ENCODE measurements around the gene MEGF11.

Gene MEGF11

GRCh38 chr15:66044837-66045236, 208.7 kb downstream of the MEGF11 start:
- FAIRE-seq (no peak), DNase-seq (ENCODE audit: insufficient read length, low spot score) (no peak)

DNA sequence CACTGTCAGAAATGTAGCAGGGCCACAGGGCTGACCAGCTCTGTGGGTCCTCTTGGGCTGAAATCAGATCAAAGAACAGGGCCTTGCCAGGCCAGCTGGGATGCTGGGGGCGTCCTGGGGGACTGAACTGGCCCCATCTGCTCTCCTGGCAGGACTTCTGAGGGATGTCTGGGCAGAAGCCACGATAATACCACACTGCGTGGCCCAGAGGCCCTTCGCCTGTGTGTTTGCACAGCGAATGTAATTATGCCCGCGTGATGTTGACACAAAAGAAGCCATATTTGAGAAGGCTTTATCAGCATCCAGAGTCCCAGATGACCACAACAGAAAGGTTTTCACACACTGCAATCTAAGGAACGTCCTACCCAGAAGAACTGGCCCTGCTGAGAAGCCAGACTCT, 210.3 kb downstream of the MEGF11 start:
- FAIRE-seq: no peak

DNA sequence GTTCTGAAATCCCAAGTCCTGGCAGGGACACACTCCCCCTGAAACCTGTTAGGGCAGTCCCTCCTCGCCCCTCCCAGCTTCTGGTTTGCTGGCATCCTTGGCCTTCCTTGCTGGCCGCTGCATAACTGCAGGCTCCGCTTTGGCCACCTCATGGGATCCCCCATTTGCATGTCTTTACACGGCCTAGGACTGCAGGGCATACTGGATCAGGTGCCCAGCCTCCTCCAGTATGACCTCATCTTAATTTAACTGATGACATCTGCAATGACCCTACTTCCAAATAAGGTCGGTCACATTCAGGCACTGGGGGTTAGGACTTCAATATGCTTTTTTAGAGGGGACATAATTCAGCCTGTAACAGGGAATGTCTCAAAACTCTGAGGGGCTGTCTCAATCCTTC, 210.9 kb downstream of the MEGF11 start:
- no peak for DNase-seq (ENCODE audit: insufficient read length, low spot score)
- FAIRE-seq: no peak

More for the DNA sequence above, 210.3 kb downstream of the MEGF11 start:
- DNase-seq (ENCODE audit: insufficient read length, low spot score): no peak

- DNase-seq (ENCODE audit: insufficient read length, low spot score): no peak
- FAIRE-seq: no peak
Measured at GRCh38 chr15:66041276-66041675, 212.3 kb downstream of the MEGF11 start.

- FAIRE-seq: no peak
- no peak for DNase-seq (ENCODE audit: insufficient read length, low spot score)
Measured at GRCh38 chr15:66040211-66040892, 213.2 kb downstream of the MEGF11 start.

GRCh38 chr15:66039117-66039871, 214.3 kb downstream of the MEGF11 start:
- DNase-seq (ENCODE audit: insufficient read length, low spot score) (peak; percentile 19), FAIRE-seq (no peak)

DNA sequence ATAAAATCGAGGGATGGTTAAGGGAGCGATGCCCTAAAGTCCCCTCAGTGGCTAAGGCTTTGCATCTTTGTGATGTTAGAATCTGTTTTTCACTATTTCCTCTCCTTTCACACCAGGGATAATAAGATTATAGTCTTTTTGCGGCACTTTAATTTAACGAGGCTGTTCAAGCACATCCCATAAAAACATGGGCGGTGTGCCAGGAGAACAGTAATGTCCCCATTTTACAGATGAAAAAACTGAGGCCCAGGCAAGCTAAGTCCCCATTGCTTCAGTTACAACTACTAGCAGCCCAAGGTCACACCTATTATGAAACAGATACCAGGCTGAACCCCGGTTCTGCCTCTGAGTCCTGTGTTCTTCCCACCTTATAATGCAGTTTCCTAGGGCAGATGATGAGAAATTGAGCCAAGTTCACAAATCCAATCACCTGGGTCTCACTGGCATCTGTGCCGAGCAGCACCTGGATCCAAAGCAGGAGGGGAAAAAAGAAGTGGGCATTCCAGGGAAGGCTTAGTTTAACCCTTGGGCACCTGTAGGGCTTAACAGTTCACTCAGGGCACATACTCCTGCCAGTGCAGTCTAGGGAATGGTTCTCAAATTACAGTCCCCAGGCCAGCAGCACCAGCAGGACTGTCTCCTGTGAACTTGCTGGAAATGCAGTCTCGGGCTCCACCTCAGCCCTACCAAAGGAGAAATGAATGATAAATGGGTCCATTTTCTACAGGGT, 215.0 kb downstream of the MEGF11 start:
- DNase-seq (ENCODE audit: insufficient read length, low spot score) (no peak), FAIRE-seq (no peak)

DNA sequence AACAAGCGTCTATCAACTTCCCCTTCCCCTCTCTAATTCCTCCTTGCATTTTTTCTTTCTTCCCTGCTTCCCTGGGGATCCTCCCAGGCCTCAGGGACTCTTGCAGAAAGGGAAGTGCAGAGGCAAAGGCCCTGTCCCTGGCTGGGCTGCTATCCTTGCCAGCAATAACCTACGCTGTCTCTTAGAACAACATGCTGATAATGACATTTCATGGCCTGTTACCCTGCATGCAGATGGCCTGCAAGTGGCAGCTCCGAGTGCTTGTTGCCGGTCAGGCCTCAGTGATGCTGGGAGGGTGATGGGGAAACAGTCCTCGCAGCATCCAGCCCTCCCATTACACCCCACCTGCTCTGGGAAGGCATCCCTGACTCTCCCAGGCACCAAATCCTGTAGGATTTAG, 216.7 kb downstream of the MEGF11 start:
- DNase-seq (ENCODE audit: insufficient read length, low spot score): no peak
- FAIRE-seq: no peak

- DNase-seq (ENCODE audit: insufficient read length, low spot score): no peak
- FAIRE-seq: no peak
Measured at GRCh38 chr15:66035901-66036300, 217.6 kb downstream of the MEGF11 start.

GRCh38 chr15:66033143-66033542, 220.4 kb downstream of the MEGF11 start:
- FAIRE-seq (no peak), DNase-seq (ENCODE audit: insufficient read length, low spot score) (no peak)

GRCh38 chr15:66032006-66032405, 221.5 kb downstream of the MEGF11 start:
- no peak for FAIRE-seq
- no peak for DNase-seq (ENCODE audit: insufficient read length, low spot score)

GRCh38 chr15:66030650-66031049, 222.9 kb downstream of the MEGF11 start:
- DNase-seq (ENCODE audit: insufficient read length, low spot score) (no peak), FAIRE-seq (no peak)

GRCh38 chr15:66029650-66030049, 223.9 kb downstream of the MEGF11 start:
- no peak for FAIRE-seq
- DNase-seq (ENCODE audit: insufficient read length, low spot score): no peak

DNA sequence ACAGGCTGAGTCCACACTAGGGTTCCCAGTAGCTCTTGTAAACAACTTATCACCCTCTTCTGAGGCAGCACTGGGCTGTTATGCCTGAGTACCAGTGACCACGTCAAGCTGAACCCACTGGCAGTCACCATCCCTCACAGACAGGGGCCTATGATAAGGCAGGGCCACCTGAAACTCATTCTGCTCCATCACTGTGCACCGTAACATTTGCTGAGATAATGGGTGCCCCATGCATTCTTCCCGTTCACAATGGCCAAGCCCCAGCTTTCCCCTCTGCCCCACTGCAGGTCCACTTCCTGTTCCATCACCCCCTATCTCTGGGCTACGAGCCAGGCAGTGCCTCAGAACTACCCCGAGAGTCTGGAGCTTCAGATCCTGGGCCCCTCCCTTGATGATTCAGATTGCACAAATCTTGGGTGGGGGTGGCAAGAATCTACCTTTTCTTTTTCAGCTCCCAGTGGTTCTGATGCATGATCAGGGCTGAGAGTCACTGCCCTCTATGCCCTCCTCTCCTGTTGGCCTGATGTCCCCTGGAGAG, 226.2 kb downstream of the MEGF11 start:
- DNase-seq (ENCODE audit: insufficient read length, low spot score): no peak
- FAIRE-seq: no peak

GRCh38 chr15:66025972-66026371, 227.6 kb downstream of the MEGF11 start:
- DNase-seq (ENCODE audit: insufficient read length, low spot score) (no peak), FAIRE-seq (no peak)

GRCh38 chr15:66025015-66025452, 228.5 kb downstream of the MEGF11 start:
- no peak for DNase-seq (ENCODE audit: insufficient read length, low spot score)
- no peak for FAIRE-seq

- no peak for FAIRE-seq
- DNase-seq (ENCODE audit: insufficient read length, low spot score): no peak
Measured at GRCh38 chr15:66024116-66024515, 229.4 kb downstream of the MEGF11 start.

DNA sequence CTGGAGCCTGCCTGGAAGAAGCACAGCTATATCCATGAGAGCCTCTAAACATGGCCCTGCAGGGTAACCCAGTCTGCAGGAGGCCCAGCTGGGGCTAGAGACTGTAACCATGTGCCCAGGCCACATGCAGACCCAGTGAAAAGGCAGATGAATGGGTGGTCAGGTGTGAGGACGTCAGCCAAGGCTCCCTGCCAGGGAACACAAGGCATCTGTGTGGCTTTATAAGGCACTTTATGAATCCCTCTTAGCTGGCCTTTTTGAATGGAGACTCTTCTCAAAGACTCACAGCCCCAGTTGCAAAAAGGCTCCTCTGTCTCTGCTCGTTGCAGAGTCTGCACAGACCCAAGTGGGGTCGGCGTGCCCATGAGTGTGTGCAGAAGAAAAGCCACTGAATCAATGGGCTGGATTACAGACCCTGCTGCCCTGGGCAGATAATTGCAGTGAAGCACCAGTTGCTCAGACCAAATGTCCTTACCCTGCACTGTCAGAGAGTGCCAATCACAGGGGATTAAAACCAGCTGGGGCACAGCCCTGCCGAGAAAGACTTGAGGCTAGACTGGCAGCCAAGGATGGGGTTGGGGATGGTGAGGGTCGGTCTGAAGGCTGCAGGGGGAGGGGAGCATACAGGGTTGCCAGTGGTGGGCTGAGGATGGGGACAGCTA, 230.1 kb downstream of the MEGF11 start:
- DNase-seq (ENCODE audit: insufficient read length, low spot score): no peak

DNA sequence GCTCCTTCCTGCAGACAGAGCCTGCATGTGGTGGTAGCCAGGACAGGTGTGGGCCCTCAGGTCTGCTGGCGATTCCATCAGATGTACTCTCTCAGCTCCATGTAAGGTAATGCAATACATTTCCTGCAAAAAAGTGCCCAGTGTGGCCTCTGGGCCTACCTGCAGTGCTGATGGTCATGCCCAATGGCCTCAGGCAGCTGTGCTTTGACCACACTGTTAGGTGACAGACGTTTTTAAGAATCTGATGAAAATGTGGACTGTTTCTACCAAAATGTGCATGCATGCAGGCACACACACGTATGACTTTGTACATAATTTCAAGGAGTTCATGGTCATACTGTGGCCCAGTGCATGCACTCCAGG, 231.4 kb downstream of the MEGF11 start:
- DNase-seq (ENCODE audit: insufficient read length, low spot score) (no peak), FAIRE-seq (no peak)

More for the DNA sequence above, 230.1 kb downstream of the MEGF11 start:
- no peak for FAIRE-seq

DNA sequence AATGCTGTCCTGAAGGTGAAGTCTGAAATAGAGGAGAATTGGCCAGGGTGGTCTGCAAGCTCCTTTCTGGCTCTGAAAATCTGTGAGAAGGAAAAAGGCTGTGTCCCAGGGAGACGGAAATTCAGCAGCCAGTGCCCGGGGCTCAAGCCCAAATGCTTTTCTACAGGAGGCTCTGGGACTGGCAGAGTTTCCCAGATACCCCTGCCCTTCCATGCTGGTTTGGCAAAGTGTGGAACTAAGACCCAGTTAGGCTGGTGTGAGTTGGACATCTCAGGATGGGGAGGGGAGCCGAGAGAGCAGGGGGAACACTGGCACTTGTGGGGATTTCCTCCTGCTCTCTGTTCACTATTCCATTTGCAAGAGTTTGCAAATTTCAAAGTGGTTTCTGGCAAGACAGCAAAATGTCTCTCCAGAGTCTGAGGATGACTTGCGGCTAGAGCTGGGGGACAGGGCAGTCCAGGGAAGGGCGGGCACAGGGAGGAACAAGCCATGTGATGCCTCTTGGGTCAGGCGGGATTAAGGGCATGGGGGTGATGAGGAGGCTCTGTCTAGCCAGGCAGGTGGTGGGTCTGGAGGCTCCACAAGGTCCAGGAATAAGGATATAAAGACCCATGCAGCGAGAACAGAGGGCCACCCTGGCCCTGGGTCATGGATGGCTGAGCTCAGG, 231.9 kb downstream of the MEGF11 start:
- DNase-seq (ENCODE audit: insufficient read length, low spot score) (no peak), FAIRE-seq (no peak)
